AG04450 (cell line): ENCODE data around the gene SLIT3. TPM values are rescaled to one million over a fixed set of nuclear protein-coding genes. Genes with fewer than 3 reads are reported as not detected.

ENCODE experiments used
- CTCF ChIA-PET: fragments of 300-600, 350-600 bp; formaldehyde crosslinking; extraction: SDS; loops from one replicate; lab custom pipeline; 2022; ENCODE audit warnings: antibody characterized with exemption, inconsistent platforms; lab: Charles Lee
- POLR2A ChIA-PET: fragments of 350-600 bp; formaldehyde crosslinking; extraction: SDS; loops from one replicate; lab custom pipeline; 2021; ENCODE audit warnings: antibody characterized with exemption, inconsistent platforms; lab: Yijun Ruan, JAX
- DNase-seq: peaks from one replicate; pipeline ENCODE4 v3.0.0-alpha.2; 2011; ENCODE audit warnings: low read depth, low spot score
- H3K27ac ChIP-seq: one replicate; pipeline ENCODE4 v1.5.1; 2012; ENCODE audit warnings: low read depth, low read length, control low read depth
- H3K27me3 ChIP-seq: one replicate; pipeline ENCODE4 v1.6.0; 2012; ENCODE audit warnings: low read length; ENCODE audit not compliant: control insufficient read depth, insufficient read depth
- H3K4me3 ChIP-seq: 2 replicates; pipeline ENCODE4 v1.5.1; 2011; ENCODE audit warnings: mild to moderate bottlenecking, low read depth, low read length, control low read depth
- H3K9me3 ChIP-seq: 2 replicates; pipeline ENCODE4 v1.5.1; 2012; ENCODE audit warnings: low read length; ENCODE audit not compliant: control insufficient read depth, insufficient read depth
- polyA plus RNA-seq: library from polyadenylated mRNA; depleted of rRNA; stranded (reverse); fragments of >200 nt; gene quantifications from 2 replicates; pipeline ENCODE4 v1.2.3, GENCODE V29; 2011
- TF ChIP-seq, protein P1 (sequence below): IDR thresholded peaks from 2 replicates; pipeline ENCODE4 v1.5.1; 2011; ENCODE audit warnings: low read depth, low read length, control low read depth, inconsistent platforms

SLIT3 gene
- polyA plus RNA-seq, 1 experiment = 0.26 TPM

GRCh38 chr5:169333518-169333917 lies 32.6 kb upstream of the SLIT3 start:
- POLR2A ChIA-PET = no interaction called here
- H3K27me3 ChIP-seq = peaks cover 3% of the 10 kb centered on the region
- TF ChIP-seq, protein P1, sequence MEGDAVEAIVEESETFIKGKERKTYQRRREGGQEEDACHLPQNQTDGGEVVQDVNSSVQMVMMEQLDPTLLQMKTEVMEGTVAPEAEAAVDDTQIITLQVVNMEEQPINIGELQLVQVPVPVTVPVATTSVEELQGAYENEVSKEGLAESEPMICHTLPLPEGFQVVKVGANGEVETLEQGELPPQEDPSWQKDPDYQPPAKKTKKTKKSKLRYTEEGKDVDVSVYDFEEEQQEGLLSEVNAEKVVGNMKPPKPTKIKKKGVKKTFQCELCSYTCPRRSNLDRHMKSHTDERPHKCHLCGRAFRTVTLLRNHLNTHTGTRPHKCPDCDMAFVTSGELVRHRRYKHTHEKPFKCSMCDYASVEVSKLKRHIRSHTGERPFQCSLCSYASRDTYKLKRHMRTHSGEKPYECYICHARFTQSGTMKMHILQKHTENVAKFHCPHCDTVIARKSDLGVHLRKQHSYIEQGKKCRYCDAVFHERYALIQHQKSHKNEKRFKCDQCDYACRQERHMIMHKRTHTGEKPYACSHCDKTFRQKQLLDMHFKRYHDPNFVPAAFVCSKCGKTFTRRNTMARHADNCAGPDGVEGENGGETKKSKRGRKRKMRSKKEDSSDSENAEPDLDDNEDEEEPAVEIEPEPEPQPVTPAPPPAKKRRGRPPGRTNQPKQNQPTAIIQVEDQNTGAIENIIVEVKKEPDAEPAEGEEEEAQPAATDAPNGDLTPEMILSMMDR = no peak
- CTCF ChIA-PET = no interaction called here
- H3K27ac ChIP-seq = no peak overlapping the region
- no peaks in the 10 kb centered on the region for H3K9me3 ChIP-seq
- H3K4me3 ChIP-seq = no peak overlapping the region
- DNase-seq = no peak

DNA sequence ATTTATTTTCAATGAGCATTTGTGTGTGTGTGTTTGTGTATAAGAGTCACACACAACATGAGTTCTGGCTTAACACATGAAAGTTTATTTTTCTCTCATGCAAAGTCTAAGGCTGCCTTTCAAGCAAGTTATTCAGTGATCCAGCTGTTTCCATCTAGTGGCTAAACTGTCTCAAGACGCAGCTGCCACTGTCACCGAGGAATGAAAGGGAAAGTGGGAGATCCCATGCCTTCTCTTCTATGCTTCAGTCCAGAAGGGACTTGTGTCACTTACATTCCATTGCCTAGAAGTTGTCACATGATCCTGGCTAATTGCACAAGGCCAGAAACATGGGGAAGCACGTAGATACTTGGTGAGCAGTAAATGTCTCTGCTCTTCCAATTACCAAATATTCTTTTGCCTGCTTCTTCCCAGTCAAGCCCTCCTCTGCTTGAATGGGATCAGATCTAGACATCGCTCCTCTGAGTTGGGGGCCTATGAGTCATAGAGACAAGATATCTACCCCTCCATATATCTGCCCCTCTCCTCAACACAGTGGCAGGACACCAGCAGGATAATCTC lies 30.4 kb upstream of the SLIT3 start:
- TF ChIP-seq, protein P1 = no peak
- Histone ChIP-seq H3K4me3 (no peak overlapping the region), H3K9me3 (no peaks in the 10 kb centered on the region), H3K27ac (no peak overlapping the region), H3K27me3 (no peaks in the 10 kb centered on the region)
- ChIA-PET CTCF (no interaction called here), POLR2A (no interaction called here)
- DNase-seq = no peak

DNA sequence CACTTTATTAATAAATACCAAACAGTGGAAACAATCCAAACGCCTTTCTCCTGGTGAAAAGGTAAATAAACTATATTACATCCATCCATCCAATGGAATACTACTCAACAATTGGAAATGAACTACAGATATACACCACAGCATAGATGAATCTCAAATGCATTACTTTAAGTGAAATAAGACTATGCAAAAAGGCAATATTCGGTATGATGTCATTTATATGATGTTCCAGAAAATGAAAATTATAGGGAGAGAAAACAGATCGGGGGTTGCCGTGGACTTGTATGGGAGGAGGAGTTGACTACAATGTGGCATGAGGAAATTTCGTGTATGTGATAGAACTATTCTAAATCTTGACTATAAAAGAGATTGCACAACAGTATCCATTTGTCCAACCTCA lies 27.5 kb upstream of the SLIT3 start:
- DNase-seq = no peak
- Histone ChIP-seq H3K27me3 (no peaks in the 10 kb centered on the region), H3K27ac (no peak overlapping the region), H3K4me3 (no peak overlapping the region), H3K9me3 (no peaks in the 10 kb centered on the region)
- TF ChIP-seq, protein P1 = no peak
- ChIA-PET POLR2A (no interaction called here), CTCF (no interaction called here)

- H3K4me3 ChIP-seq = no peak overlapping the region
- DNase-seq = no peak
- POLR2A ChIA-PET = no interaction called here
- TF ChIP-seq, protein P1 = no peak
- CTCF ChIA-PET = no interaction called here
- H3K9me3 ChIP-seq = no peaks in the 10 kb centered on the region
- no peaks in the 10 kb centered on the region for H3K27me3 ChIP-seq
- no peak overlapping the region for H3K27ac ChIP-seq
Measured at GRCh38 chr5:169325273-169325672, 24.3 kb upstream of the SLIT3 start.

DNA sequence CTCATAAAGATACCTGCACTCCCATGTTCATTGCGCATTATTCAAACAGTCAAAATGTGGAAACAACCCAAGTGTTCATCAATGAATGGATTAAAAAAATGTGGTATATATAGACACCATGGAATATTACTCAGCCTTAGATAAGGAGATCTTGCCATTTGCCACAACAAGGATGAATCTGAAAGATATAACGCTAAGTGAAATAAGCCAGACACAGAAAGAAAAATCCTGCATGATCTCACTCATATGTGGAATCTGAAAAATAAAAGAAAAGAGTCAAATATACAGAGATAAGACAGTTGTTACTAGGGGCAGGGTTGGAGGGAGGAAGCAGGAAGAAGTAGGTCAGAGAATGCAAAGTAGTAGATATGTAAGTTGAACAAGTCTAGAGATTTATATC lies 17.6 kb upstream of the SLIT3 start:
- no peaks in the 10 kb centered on the region for H3K27me3 ChIP-seq
- TF ChIP-seq, protein P1 = no peak
- H3K4me3 ChIP-seq = no peak overlapping the region
- CTCF ChIA-PET = interaction anchor here (1.0 kb wide), 1 partner anchor 15 kb away, joined by 3 read pairs; no protein-coding TSS in a partner anchor
- no peak for DNase-seq
- POLR2A ChIA-PET = no interaction called here
- H3K27ac ChIP-seq = no peak overlapping the region
- H3K9me3 ChIP-seq = no peaks in the 10 kb centered on the region
